Activated CD8-positive, alpha-beta memory T cell treated with anti-CD3 and anti-CD28 coated beads for 36 hours (primary cell): ENCODE results near the gene STYXL2. TPM values are rescaled to one million over a fixed set of nuclear protein-coding genes. Genes with fewer than 3 reads are reported as not detected.

Source experiments
- CTCF ChIA-PET: fragments of 350-600 bp; sonication (Branson Sonifier 250); formaldehyde crosslinking; loops from one replicate; lab custom pipeline; 2021; ENCODE audit warnings: antibody characterized with exemption; lab: Charles Lee
- POLR2A ChIA-PET: fragments of 350-600 bp; sonication (Branson Sonifier 250); formaldehyde crosslinking; loops from one replicate; lab custom pipeline; 2021; ENCODE audit warnings: antibody characterized with exemption; lab: Charles Lee
- total RNA-seq, 2 experiments: library from RNA; stranded (reverse); gene quantifications; one replicate each; pipeline ENCODE4 v1.2.3, GENCODE V29; 2021

Gene STYXL2
- total RNA-seq, 2 experiments from 2014 or later: not detected

DNA sequence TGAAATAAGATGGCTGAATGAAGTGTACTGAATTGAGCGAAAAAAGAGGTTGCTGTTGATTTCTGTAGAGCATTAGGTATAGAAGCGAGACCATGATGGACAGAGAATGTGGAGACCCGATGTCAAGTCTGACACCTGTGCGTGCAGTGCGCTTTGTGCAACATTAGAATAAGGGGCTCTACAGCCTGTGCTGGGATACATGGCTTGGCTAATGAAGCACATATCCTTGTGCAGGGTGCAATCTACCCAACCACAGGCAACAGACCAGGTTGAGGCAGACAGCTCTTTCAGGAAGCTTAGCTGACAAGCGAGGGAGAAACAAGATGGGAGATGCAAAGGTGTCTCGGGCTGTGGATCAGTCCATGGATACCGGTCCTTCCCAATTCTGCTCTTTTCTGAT, 22.6 kb upstream of the STYXL2 start:
- POLR2A ChIA-PET: no interaction called here
- CTCF ChIA-PET: no interaction called here

DNA sequence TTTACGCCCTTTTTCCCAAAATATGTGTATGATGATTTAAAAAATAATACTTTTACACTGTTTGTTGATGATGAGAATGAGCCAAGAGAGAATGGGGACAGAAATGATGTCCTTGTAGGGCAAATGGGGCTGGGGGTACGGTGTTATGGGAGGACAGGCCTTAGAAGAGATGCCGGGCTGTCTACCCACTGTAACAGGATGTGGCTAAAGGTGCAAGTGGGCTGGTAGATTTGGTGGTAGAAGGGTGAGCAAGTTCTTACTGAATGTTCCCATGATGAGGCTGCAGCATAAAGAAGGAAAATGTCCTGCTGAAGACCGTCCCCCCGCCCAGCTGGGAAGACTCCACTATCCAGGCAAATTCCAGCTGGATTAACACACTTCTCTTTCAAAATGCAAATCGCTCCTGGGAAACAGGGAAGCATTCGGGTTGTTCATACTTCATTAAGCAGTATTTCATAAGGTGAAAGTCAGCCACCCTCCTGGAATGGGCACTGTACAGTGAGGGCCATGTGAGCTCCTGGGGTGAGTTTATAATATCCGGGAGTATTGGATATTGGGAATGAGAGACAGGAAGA, 17.7 kb upstream of the STYXL2 start:
- POLR2A ChIA-PET: no interaction called here
- CTCF ChIA-PET: no interaction called here

- CTCF ChIA-PET: no interaction called here
- POLR2A ChIA-PET: no interaction called here
Measured at GRCh38 chr1:167077128-167077867, 16.6 kb upstream of the STYXL2 start.

- CTCF ChIA-PET: interaction anchor here (0.5 kb wide), 1 partner anchor 557 kb away, joined by 3 read pairs; no protein-coding TSS in a partner anchor
- POLR2A ChIA-PET: no interaction called here
Measured at GRCh38 chr1:167077868-167078210, 16.0 kb upstream of the STYXL2 start.

DNA sequence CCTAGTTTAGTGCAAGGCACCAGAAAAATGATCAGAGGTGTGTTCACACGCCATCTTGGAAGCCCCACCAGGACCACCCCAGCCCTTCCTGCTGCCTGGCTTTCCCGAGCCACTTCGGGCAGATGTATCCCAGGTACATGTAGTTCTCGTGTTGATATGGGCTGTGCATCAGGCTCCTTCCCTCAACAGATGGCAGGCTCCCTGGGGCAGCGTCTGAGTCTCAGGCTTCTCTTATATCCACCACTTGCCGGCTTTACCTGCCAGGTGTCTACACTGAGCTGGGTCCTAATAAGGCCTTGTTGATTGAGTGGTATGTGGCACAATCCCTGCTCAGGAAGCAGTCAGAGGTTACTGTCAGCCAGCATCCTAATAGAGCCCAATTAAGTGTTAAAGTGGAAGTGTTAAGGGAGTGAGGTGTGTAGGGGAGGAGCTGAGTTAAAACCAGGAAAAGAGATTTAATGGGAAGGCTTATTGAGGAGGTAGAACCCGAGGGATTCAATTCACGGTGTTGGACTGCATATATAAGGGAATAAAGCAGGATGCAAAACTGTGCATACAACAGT, 12.2 kb upstream of the STYXL2 start:
- ChIA-PET CTCF (no interaction called here), POLR2A (no interaction called here)

GRCh38 chr1:167082511-167083027, 11.3 kb upstream of the STYXL2 start:
- ChIA-PET POLR2A (no interaction called here), CTCF (interaction anchor here (0.7 kb wide), 1 partner anchor 21 kb away, joined by 6 read pairs; no protein-coding TSS in a partner anchor)

DNA sequence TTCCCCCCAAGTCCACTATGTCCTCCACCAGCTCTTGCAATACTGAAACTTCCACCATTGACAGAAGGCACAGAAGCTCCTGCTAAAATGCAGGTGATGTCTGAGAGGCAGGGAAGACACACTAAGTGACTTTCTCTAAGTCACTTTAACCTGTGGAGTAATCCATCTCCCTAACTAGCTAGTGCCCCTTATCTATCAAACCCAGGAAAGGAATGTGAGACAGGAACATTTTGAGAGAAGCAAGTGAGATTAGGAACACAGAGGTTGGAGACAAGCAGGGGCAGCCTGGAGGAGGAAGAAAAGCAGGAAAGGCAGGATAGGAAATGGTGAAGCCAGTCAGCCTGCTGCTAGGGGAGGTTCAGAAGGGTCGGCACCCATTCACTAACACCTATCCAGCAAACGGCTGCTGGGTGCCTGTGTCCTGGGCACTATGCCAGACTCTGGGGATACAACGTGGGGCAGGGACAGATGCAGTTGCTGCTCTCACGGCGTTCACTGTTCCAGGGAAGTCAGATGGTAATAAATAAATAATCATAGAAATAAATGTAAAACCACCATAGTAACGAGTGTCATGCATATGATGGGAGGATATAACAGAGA, 10.7 kb upstream of the STYXL2 start:
- ChIA-PET POLR2A (no interaction called here), CTCF (interaction anchor here (0.7 kb wide), 1 partner anchor 22 kb away, joined by 6 read pairs; no protein-coding TSS in a partner anchor)

DNA sequence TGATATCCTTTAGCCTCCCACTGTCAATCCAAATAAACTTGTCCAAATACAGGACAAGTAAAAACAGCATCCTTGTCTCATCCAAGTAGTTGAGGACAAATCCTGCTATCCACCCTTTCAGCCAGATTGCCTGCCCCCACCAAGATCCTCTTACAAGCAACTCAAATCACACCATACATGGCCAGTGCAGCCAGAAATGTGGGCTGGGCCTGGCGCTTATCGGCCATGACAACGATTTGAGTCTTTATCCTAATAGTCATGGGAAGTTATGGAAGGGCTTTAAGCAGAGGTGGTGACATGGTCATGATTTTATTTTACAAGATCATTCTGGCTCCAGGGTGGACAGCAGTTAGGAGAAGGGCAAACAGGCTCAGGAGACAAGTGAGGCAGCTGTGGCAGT, 10.0 kb upstream of the STYXL2 start:
- ChIA-PET POLR2A (no interaction called here), CTCF (no interaction called here)

- ChIA-PET POLR2A (no interaction called here), CTCF (interaction anchor here (0.6 to 1.2 kb wide), 3 partner anchors 18 to 449 kb away, joined by 3 read pairs; no protein-coding TSS in a partner anchor)
Measured at GRCh38 chr1:167084757-167085156, 9.1 kb upstream of the STYXL2 start.

GRCh38 chr1:167086033-167086432, 7.8 kb upstream of the STYXL2 start:
- POLR2A ChIA-PET: no interaction called here
- CTCF ChIA-PET: interaction anchor here (1.2 kb wide), 1 partner anchor 21 kb away, joined by 3 read pairs; no protein-coding TSS in a partner anchor

- POLR2A ChIA-PET: no interaction called here
- CTCF ChIA-PET: interaction anchor here (0.7 kb wide), 1 partner anchor 20 kb away, joined by 3 read pairs; no protein-coding TSS in a partner anchor
Measured at GRCh38 chr1:167086768-167087167, 7.1 kb upstream of the STYXL2 start.

DNA sequence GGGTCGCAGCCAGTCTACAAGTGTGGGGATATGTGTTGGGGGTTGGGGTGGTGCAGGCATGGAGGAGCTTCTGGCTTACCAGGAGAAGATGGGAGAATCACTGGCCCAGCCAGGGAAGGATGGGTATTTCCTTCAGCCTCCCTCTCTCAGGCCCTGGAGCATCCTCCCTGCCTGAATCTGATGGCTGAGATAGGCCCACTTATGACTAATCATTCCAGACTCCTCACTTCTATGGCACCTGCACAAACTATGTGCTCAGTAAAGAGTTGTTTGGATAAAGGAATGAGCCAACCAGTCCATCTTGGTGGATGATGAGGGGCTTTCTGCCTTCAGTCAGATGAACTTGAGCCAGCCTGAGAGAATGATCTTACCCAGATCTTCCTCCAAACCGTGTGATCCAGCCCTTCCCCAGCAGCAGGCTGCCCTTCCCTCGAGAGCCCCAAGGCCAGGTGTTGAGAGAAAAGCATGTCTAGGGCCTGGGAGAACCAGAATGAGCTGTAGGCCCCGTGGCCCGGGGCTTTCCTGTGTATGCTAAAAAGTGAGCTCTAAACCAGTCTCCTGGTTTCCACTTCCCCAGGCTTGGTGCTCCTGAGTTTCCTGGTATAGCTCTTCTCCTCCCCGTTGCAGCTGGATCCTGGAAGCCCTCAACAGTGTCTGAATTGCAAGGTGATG, 5.0 kb upstream of the STYXL2 start:
- CTCF ChIA-PET: no interaction called here
- POLR2A ChIA-PET: no interaction called here

DNA sequence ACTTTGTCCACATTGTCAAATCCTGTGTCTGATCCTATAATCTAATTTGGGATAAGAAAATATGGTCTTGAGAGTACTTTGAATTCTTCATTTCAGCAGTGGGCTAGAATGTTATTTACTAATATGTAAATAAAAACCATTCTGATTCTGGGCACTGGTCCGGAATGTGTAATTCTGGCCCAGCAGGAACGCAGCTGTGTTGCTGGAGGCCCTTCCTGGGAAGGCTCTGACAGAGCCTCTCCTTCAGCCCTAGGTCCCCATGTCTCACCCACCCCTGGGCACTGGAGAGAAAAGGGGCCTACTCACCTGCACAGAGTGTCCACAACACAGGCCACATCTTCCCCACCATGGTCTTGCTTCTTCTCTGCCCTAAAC, 3.9 kb upstream of the STYXL2 start:
- CTCF ChIA-PET: interaction anchor here (1.2 kb wide), 1 partner anchor 35 kb away, joined by 3 read pairs; no protein-coding TSS in a partner anchor
- POLR2A ChIA-PET: no interaction called here

DNA sequence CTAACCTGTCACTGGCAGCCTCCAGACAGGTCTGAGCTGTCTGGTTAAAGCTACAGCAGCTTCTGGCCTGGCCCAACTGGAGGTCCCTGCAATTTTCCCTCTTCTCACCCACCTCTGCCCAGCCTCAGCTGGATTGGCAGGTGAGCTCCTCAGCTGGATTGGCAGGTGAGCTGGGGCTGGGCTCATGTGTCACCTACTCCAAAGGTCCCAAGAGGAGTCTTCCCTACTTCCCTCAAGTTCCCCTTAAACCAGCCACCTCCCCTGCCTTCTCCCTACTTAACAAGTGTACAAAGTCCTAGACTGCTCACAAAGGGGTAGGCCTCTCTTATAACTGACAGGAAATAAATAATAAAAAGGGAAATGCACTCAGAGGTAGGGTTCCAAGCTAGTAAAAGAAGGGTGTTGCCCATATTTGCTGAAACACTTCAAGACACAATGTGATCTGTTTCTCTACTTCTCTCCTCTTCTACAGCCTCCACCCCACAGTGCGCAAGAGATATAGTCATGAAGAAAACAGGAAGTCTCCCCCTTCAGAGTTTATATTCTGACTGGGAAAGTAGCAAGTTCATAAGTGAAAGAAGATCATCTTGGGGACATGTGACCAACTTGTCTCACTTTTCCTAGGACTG, 3.4 kb upstream of the STYXL2 start, which contains the start of gene GPA33:
TSS of gene GPA33 (minus strand) at position 64 of the 629 bp plus-strand sequence. CDS start 90 bp downstream, outside the sequence.
- ChIA-PET POLR2A (no interaction called here), CTCF (interaction anchor here (1.2 kb wide), 1 partner anchor 34 kb away, joined by 3 read pairs; no protein-coding TSS in a partner anchor)

- POLR2A ChIA-PET: interaction anchor here (0.7 kb wide), 1 partner anchor 363 kb away, joined by 4 read pairs; no protein-coding TSS in a partner anchor
- CTCF ChIA-PET: no interaction called here
Measured at GRCh38 chr1:167092653-167093052, 1.2 kb upstream of the STYXL2 start.

DNA sequence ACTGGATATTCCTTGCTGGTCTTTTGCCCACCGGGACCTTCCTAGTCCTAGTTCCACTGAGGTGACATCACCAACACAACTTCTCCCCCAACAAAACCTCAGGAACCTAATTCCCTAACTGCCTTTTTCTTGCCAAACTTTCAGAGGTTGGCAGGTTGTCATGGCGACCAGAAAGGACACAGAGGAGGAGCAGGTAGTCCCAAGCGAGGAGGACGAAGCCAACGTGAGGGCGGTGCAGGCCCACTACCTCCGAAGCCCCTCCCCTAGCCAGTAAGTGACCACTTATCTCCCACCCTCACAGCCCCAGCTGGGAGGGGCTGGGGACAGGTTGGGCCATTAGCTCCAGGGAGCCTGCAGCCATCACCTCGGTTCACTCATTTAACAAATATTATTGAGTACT, 815 bp downstream of the STYXL2 start:
- POLR2A ChIA-PET: no interaction called here
- CTCF ChIA-PET: no interaction called here

DNA sequence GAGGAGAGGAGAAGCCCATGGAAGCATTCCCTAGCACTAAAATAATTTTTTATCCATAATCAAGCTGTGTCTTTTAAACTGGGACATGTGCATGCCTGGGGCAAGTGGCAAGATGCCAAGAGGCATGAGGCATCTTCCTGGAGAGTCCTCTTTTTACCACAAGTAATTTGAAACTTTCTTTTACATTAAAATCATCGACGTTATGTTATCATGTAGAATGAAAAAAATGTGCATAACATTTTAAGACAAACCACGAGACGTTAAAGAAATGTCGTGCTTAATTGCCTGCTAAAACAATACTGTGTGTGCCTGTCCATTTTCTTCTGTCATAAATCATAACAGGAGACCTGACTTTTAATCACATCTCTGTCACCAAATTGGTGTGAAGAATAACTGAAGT, 1.5 kb downstream of the STYXL2 start:
- CTCF ChIA-PET: no interaction called here
- POLR2A ChIA-PET: no interaction called here

DNA sequence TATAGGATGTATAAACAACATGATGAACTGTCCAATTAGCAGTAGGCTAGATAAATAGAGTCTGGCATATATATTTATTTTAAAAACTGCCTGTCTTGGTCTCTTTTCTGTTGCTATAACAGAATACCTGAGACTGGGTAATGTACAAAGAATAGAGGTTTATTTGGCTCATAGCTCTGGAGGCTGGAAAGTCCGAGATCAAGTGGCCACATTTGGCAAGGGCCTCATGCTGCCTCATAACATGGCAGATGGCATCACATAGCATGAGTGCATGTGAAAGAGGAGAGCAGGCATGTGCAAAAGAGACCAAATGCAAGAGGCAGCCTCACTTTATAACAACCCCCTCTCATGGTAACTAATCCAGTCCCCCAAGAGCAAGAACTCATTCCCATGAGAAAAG, 6.0 kb downstream of the STYXL2 start:
- POLR2A ChIA-PET: no interaction called here
- CTCF ChIA-PET: no interaction called here

GRCh38 chr1:167100730-167101129, 6.9 kb downstream of the STYXL2 start:
- CTCF ChIA-PET: no interaction called here
- POLR2A ChIA-PET: no interaction called here
